K562 (cell line): ENCODE data around the gene FGFR4. TPM values are rescaled to one million over a fixed set of nuclear protein-coding genes. Genes with fewer than 3 reads are reported as not detected.

ENCODE experiments used
- BRF1 ChIP-seq: IDR thresholded peaks from 3 replicates; pipeline ENCODE4 v1.6.1; 2011; ENCODE audit warnings: borderline replicate concordance, mild to moderate bottlenecking; ENCODE audit not compliant: insufficient read length; ENCODE audit errors: extremely low read depth
- FOSL1 ChIP-seq: fragments of 200-800 bp; sonication (Bioruptor generic); conservative IDR thresholded peaks from 2 replicates; pipeline ENCODE4 v1.6.1; 2016; ENCODE audit warnings: missing genetic modification characterization, missing compliant biosample characterization
- GABPB1 ChIP-seq: sonication (generic); formaldehyde crosslinking; IDR thresholded peaks from 2 replicates; pipeline ENCODE4 v1.8.0; 2022; ENCODE audit warnings: mild to moderate bottlenecking, missing genetic modification reagents
- GATAD2A ChIP-seq: fragments of 450-650 bp; IDR thresholded peaks from 2 replicates; pipeline ENCODE4 v1.6.1; 2017
- IRF2 ChIP-seq: sonication (generic); formaldehyde crosslinking; IDR thresholded peaks from 2 replicates; pipeline ENCODE4 v1.8.1; 2022; ENCODE audit warnings: mild to moderate bottlenecking, missing genetic modification reagents
- LARP7 ChIP-seq: fragments of 450-650 bp; IDR thresholded peaks from 2 replicates; pipeline ENCODE4 v1.6.1; 2016
- MAFF ChIP-seq: IDR thresholded peaks from 2 replicates; pipeline ENCODE4 v1.6.1; 2012; ENCODE audit warnings: low read length, improper control_type of control experiment
- MYNN ChIP-seq, 2 experiments: sonication (generic); formaldehyde crosslinking in 1 of 2; IDR thresholded peaks; 2 replicates each; pipeline versions ENCODE4 v1.5.0 to v1.6.1; 2016 to 2020; ENCODE audit warnings: antibody characterized with exemption in 1 of 2, missing genetic modification reagents in 1 of 2
- NCOA6 ChIP-seq: fragments of 450-650 bp; IDR thresholded peaks from 2 replicates; pipeline ENCODE4 v1.6.1; 2017; ENCODE audit warnings: mild to moderate bottlenecking
- POLR2AphosphoS2 ChIP-seq: IDR thresholded peaks from 2 replicates; pipeline ENCODE4 v1.6.1; 2012; ENCODE audit warnings: low read length, improper control_type of control experiment
- SP1 ChIP-seq: sonication (generic); formaldehyde crosslinking; IDR thresholded peaks from 2 replicates; pipeline ENCODE4 v1.8.1; 2022; ENCODE audit warnings: mild to moderate bottlenecking, missing genetic modification reagents
- SRSF1 ChIP-seq: fragments of 200-400 bp; formaldehyde crosslinking; IDR thresholded peaks from 2 replicates; pipeline ENCODE4 v1.6.1; 2017; ENCODE audit warnings: mild to moderate bottlenecking, low read depth, low read length, moderate library complexity
- TCF7 ChIP-seq: sonication (generic); IDR thresholded peaks from 2 replicates; pipeline ENCODE4 v1.6.1; 2016; ENCODE audit warnings: antibody characterized with exemption, borderline replicate concordance
- ZNF3 ChIP-seq: fragments of 250-450 bp; sonication (Bioruptor Pico); IDR thresholded peaks from 2 replicates; pipeline ENCODE4 v1.5.0; 2021; ENCODE audit warnings: mild to moderate bottlenecking, moderate library complexity
- ZNF584 ChIP-seq: fragments of 200-800 bp; sonication (Bioruptor generic); IDR thresholded peaks from 2 replicates; pipeline ENCODE4 v1.6.1; 2016; ENCODE audit warnings: low read depth, mild to moderate bottlenecking, missing genetic modification characterization, missing compliant biosample characterization
- ZNF79 ChIP-seq: fragments of 250-450 bp; sonication (Bioruptor Pico); IDR thresholded peaks from 2 replicates; pipeline ENCODE4 v1.4.0; 2020; ENCODE audit warnings: low read depth, mild to moderate bottlenecking, moderate library complexity
- polyA plus RNA-seq, 8 experiments: library from polyadenylated mRNA; depleted of rRNA in 4 of 8; stranded (reverse) in 5 of 8; unstranded in 3 of 8; fragments of >200 nt; fragmentation: Nextera tagmentation in 2 of 8; fragmentation: Illumina TruSeq in 1 of 8; extraction: Ambion mirVana in 2 of 8; extraction: Trizol in 1 of 8; gene quantifications; 2 replicates each; pipeline versions ENCODE4 v1.2.1 to v1.2.3, GENCODE V29; 2011 to 2014; ENCODE audit warnings: inconsistent platforms in 1 of 8, missing spikeins in 1 of 8
- total RNA-seq, 7 experiments: library from RNA; depleted of rRNA in 6 of 7; stranded (reverse); fragments of >200 nt in 6 of 7; fragmentation: Illumina TruSeq in 2 of 7; extraction: Trizol in 2 of 7; gene quantifications; 2 replicates each; pipeline versions ENCODE4 v1.2.1 to v1.2.3, GENCODE V29; 2011 to 2021; ENCODE audit warnings: low replicate concordance in 1 of 7
- TF ChIP-seq, protein P1 (sequence below): fragments of 450-650 bp; IDR thresholded peaks from 2 replicates; pipeline ENCODE4 v1.7.1; 2018; ENCODE audit warnings: mild to moderate bottlenecking, low read depth; ENCODE audit not compliant: partially characterized antibody
- TF ChIP-seq, protein P2 (sequence below): fragments of 450-650 bp; formaldehyde crosslinking; IDR thresholded peaks from 2 replicates; pipeline ENCODE4 v1.4.0; 2020; ENCODE audit warnings: mild to moderate bottlenecking, moderate library complexity
- TF ChIP-seq, protein P3 (sequence below): fragments of 250-450 bp; sonication (Bioruptor Pico); IDR thresholded peaks from 2 replicates; pipeline ENCODE4 v1.8.0; 2021; ENCODE audit warnings: moderate library complexity, mild to moderate bottlenecking, inconsistent platforms
- TF ChIP-seq, protein P4 (sequence below): sonication (generic); formaldehyde crosslinking; IDR thresholded peaks from 2 replicates; pipeline ENCODE4 v1.8.0; 2022; ENCODE audit warnings: mild to moderate bottlenecking, missing genetic modification reagents
- TF ChIP-seq, protein P5 (sequence below), 2 experiments: fragments of 200-800 bp in 1 of 2; sonication (Bioruptor generic) in 1 of 2; sonication (generic) in 1 of 2; formaldehyde crosslinking in 1 of 2; IDR thresholded peaks in 1 of 2; conservative IDR thresholded peaks in 1 of 2; 2 replicates each; pipeline versions ENCODE4 v1.5.0 to v1.6.1; 2016 to 2020; ENCODE audit warnings: missing compliant biosample characterization in 1 of 2, missing genetic modification characterization in 1 of 2, missing genetic modification reagents in 1 of 2

Gene FGFR4
- total and polyA plus RNA-seq, 9 of the 15 experiments (the other 6 are each of a cell fraction or from before 2014, with no cell fraction given) = 0.76 to 35.4 (median 7.5) TPM

DNA sequence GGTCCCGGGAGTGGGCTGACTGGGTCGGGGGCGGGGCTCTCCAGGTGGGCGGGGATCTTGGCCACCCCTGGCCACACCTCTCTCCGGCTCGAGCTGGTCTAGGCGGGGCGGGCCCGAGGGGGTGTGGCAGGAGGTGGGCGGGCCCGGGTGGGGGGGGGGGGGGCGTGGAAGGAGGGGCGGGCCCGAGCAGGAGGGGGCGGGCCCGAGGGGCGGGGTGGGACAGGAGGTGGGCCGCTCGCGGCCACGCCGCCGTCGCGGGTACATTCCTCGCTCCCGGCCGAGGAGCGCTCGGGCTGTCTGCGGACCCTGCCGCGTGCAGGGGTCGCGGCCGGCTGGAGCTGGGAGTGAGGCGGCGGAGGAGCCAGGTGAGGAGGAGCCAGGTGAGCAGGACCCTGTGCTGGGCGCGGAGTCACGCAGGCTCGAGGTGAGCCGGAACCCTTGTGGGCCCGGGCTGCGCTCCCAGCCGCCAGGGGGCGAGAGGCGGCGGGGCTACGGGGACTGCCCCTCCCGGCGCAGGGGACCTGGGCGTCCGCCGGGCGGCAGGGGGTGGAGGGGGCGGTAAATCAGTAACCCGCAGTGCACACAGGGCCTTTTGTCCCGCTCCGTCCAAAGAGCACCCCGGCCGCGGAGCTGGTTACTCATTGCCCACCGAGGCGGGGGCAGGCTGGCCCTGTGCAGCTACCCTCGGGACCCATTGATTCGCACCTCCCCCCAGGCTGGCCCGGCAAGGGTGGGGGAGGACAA is at the start of gene FGFR4 (continued):
- TF ChIP-seq, protein P1, sequence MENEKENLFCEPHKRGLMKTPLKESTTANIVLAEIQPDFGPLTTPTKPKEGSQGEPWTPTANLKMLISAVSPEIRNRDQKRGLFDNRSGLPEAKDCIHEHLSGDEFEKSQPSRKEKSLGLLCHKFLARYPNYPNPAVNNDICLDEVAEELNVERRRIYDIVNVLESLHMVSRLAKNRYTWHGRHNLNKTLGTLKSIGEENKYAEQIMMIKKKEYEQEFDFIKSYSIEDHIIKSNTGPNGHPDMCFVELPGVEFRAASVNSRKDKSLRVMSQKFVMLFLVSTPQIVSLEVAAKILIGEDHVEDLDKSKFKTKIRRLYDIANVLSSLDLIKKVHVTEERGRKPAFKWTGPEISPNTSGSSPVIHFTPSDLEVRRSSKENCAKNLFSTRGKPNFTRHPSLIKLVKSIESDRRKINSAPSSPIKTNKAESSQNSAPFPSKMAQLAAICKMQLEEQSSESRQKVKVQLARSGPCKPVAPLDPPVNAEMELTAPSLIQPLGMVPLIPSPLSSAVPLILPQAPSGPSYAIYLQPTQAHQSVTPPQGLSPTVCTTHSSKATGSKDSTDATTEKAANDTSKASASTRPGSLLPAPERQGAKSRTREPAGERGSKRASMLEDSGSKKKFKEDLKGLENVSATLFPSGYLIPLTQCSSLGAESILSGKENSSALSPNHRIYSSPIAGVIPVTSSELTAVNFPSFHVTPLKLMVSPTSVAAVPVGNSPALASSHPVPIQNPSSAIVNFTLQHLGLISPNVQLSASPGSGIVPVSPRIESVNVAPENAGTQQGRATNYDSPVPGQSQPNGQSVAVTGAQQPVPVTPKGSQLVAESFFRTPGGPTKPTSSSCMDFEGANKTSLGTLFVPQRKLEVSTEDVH = peak; percentile 55
- TF ChIP-seq MYNN (IDR thresholded peaks at IDR 0.05) (no peak), MYNN (CRISPR knock-in tag; IDR thresholded peaks at IDR 0.05) (no peak), NCOA6 (peak; percentile 99), SRSF1 (no peak), ZNF79 (CRISPR knock-in tag) (no peak), SP1 (CRISPR knock-in tag) (peak; percentile 82), POLR2AphosphoS2 (no peak), ZNF584 (CRISPR knock-in tag) (no peak), ZNF3 (CRISPR knock-in tag) (no peak), GABPB1 (CRISPR knock-in tag) (peak; percentile 65; the same call in 1 of the 2 replicates), FOSL1 (tag) (no peak), IRF2 (CRISPR knock-in tag) (no peak), LARP7 (no peak), MAFF (no peak), GATAD2A (0 out of 2 replicates have a peak, but pooled peaks have one; percentile 51), BRF1 (no peak), TCF7 (no peak)
- TF ChIP-seq, protein P2, sequence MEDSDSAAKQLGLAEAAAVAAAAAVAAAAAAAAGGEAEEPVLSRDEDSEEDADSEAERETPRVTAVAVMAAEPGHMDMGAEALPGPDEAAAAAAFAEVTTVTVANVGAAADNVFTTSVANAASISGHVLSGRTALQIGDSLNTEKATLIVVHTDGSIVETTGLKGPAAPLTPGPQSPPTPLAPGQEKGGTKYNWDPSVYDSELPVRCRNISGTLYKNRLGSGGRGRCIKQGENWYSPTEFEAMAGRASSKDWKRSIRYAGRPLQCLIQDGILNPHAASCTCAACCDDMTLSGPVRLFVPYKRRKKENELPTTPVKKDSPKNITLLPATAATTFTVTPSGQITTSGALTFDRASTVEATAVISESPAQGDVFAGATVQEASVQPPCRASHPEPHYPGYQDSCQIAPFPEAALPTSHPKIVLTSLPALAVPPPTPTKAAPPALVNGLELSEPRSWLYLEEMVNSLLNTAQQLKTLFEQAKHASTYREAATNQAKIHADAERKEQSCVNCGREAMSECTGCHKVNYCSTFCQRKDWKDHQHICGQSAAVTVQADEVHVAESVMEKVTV (CRISPR knock-in tag) = no peak
- TF ChIP-seq, protein P3, sequence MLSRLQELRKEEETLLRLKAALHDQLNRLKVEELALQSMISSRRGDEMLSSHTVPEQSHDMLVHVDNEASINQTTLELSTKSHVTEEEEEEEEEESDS (CRISPR knock-in tag) = no peak
- TF ChIP-seq, protein P4, sequence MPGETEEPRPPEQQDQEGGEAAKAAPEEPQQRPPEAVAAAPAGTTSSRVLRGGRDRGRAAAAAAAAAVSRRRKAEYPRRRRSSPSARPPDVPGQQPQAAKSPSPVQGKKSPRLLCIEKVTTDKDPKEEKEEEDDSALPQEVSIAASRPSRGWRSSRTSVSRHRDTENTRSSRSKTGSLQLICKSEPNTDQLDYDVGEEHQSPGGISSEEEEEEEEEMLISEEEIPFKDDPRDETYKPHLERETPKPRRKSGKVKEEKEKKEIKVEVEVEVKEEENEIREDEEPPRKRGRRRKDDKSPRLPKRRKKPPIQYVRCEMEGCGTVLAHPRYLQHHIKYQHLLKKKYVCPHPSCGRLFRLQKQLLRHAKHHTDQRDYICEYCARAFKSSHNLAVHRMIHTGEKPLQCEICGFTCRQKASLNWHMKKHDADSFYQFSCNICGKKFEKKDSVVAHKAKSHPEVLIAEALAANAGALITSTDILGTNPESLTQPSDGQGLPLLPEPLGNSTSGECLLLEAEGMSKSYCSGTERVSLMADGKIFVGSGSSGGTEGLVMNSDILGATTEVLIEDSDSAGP (CRISPR knock-in tag) = no peak
- TF ChIP-seq, protein P5, sequence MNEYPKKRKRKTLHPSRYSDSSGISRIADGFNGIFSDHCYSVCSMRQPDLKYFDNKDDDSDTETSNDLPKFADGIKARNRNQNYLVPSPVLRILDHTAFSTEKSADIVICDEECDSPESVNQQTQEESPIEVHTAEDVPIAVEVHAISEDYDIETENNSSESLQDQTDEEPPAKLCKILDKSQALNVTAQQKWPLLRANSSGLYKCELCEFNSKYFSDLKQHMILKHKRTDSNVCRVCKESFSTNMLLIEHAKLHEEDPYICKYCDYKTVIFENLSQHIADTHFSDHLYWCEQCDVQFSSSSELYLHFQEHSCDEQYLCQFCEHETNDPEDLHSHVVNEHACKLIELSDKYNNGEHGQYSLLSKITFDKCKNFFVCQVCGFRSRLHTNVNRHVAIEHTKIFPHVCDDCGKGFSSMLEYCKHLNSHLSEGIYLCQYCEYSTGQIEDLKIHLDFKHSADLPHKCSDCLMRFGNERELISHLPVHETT (CRISPR knock-in tag; conservative IDR thresholded peaks at IDR 0.05 in 1 of 2, IDR thresholded peaks at IDR 0.05 in 1 of 2) = no peak
